H1 (cell line): ENCODE data around the gene INHBB. TPM values are rescaled to one million over a fixed set of nuclear protein-coding genes. Genes with fewer than 3 reads are reported as not detected.

Experiments
- CTCF ChIA-PET: fragments of 300-600 bp; sonication (Branson Sonifier 250); formaldehyde crosslinking; loops from one replicate; lab custom pipeline; 2021; ENCODE audit not compliant: partially characterized antibody; lab: Charles Lee
- POLR2A ChIA-PET: fragments of 300-600 bp; sonication (Branson Sonifier 250); formaldehyde crosslinking; loops from one replicate; lab custom pipeline; 2021; ENCODE audit warnings: inconsistent platforms; ENCODE audit not compliant: partially characterized antibody; lab: Charles Lee
- DNase-seq, 2 experiments: peaks; one replicate each; pipeline versions ENCODE4 v3.0.0 to v3.0.0-alpha.2; 2010 to 2022; ENCODE audit warnings: low spot score in 2 of 2, low read depth in 1 of 2, mixed read lengths in 1 of 2
- FAIRE-seq: peaks from 2 replicates; lab custom pipeline; 2011; peaks lifted over from hg19 to GRCh38; lab: Jason Lieb, UNC
- H2AFZ ChIP-seq: 2 replicates; pipeline ENCODE4 v1.8.1; 2012; ENCODE audit warnings: low read length, inconsistent platforms
- H2AK5ac ChIP-seq: 2 replicates; pipeline ENCODE4 v1.6.1; 2013; ENCODE audit warnings: low read depth, low read length
- H2BK120ac ChIP-seq: replicated peaks from 2 replicates; pipeline ENCODE3; 2013; ENCODE audit warnings: low read depth, low read length, inconsistent platforms
- H2BK12ac ChIP-seq: 2 replicates; pipeline ENCODE4 v1.6.1; 2013; ENCODE audit warnings: low read depth, low read length
- H2BK15ac ChIP-seq: 2 replicates; pipeline ENCODE4 v1.6.1; 2013; ENCODE audit warnings: low read length
- H2BK20ac ChIP-seq: 2 replicates; pipeline ENCODE4 v1.6.1; 2013; ENCODE audit warnings: low read length
- H2BK5ac ChIP-seq: 2 replicates; pipeline ENCODE4 v1.6.1; 2013; ENCODE audit warnings: low read depth, low read length
- H3K14ac ChIP-seq: 2 replicates; pipeline ENCODE4 v1.6.1; 2013; ENCODE audit warnings: inconsistent platforms; ENCODE audit not compliant: insufficient read length
- H3K18ac ChIP-seq: 2 replicates; pipeline ENCODE4 v1.6.1; 2013; ENCODE audit warnings: low read length; ENCODE audit errors: extremely low read depth
- H3K23ac ChIP-seq: 2 replicates; pipeline ENCODE4 v1.6.1; 2013; ENCODE audit warnings: inconsistent platforms; ENCODE audit not compliant: insufficient read length
- H3K23me2 ChIP-seq: 2 replicates; pipeline ENCODE4 v1.6.1; 2013; ENCODE audit warnings: low read depth, low read length
- H3K27ac ChIP-seq: 2 replicates; pipeline ENCODE4 v1.6.1; 2011; ENCODE audit warnings: low read depth, low read length, inconsistent platforms
- H3K27me3 ChIP-seq, 4 experiments: replicated peaks in 1 of 4; 1 replicate in 1 of 4; 2 replicates in 3 of 4; pipeline versions ENCODE4 v1.6.1 to v1.8.1; 2011 to 2013; ENCODE audit warnings: low read length in 3 of 4, mild to moderate bottlenecking in 3 of 4, inconsistent platforms in 2 of 4, mixed read lengths in 2 of 4, moderate library complexity in 1 of 4; ENCODE audit not compliant: control insufficient read depth in 3 of 4, insufficient read depth in 3 of 4; ENCODE audit errors: extremely low read depth in 1 of 4
- H3K36me3 ChIP-seq, 4 experiments: 2 replicates each; pipeline versions ENCODE4 v1.6.1 to v1.8.1; 2011 to 2013; ENCODE audit warnings: mild to moderate bottlenecking in 4 of 4, low read length in 3 of 4, moderate library complexity in 2 of 4, control low read depth in 1 of 4, inconsistent platforms in 1 of 4; ENCODE audit not compliant: insufficient read depth in 4 of 4, control insufficient read depth in 2 of 4
- H3K4ac ChIP-seq: replicated peaks from 2 replicates; pipeline ENCODE3; 2013; ENCODE audit warnings: low read length, low read depth, mixed read lengths, inconsistent platforms; ENCODE audit not compliant: insufficient read length
- H3K4me1 ChIP-seq, 4 experiments: replicated peaks in 1 of 4; 1 replicate in 1 of 4; 2 replicates in 3 of 4; pipeline versions ENCODE4 v1.6.1 to v1.8.1; 2011 to 2013; ENCODE audit warnings: low read length in 3 of 4, inconsistent platforms in 2 of 4, mixed read lengths in 1 of 4; ENCODE audit not compliant: insufficient read depth in 4 of 4, control insufficient read depth in 3 of 4
- H3K4me2 ChIP-seq, 2 experiments: 2 replicates each; pipeline versions ENCODE4 v1.6.1 to v1.8.1; 2011 to 2013; ENCODE audit warnings: low read depth in 2 of 2, low read length in 2 of 2, control low read depth in 1 of 2, inconsistent platforms in 1 of 2, mild to moderate bottlenecking in 1 of 2; ENCODE audit not compliant: insufficient read depth in 1 of 2
- H3K4me3 ChIP-seq, 4 experiments: fragments of 200-600, 300-600 bp in 1 of 4; sonication (generic), shearing (Covaris generic), sonication (Bioruptor Twin) in 1 of 4; 2 replicates each; pipeline versions ENCODE4 v1.5.1 to v1.8.1; 2011 to 2016; ENCODE audit warnings: low read length in 4 of 4, low read depth in 3 of 4, control low read depth in 2 of 4, inconsistent platforms in 2 of 4, mild to moderate bottlenecking in 2 of 4, mixed read lengths in 1 of 4, moderate library complexity in 1 of 4; ENCODE audit not compliant: insufficient read depth in 2 of 4; ENCODE audit errors: extremely low read depth in 1 of 4
- H3K56ac ChIP-seq: replicated peaks from 2 replicates; pipeline ENCODE3; 2013; ENCODE audit warnings: low read depth, mild to moderate bottlenecking, mixed read lengths, low read length, inconsistent platforms; ENCODE audit not compliant: insufficient read length
- H3K79me1 ChIP-seq: 2 replicates; pipeline ENCODE4 v1.6.1; 2013; ENCODE audit warnings: low read depth, low read length, control low read depth
- H3K79me2 ChIP-seq, 2 experiments: 2 replicates each; pipeline versions ENCODE4 v1.6.1 to v1.8.1; 2012 to 2013; ENCODE audit warnings: low read length in 2 of 2, mild to moderate bottlenecking in 2 of 2, inconsistent platforms in 1 of 2; ENCODE audit not compliant: insufficient read depth in 2 of 2, control insufficient read depth in 1 of 2
- H3K9ac ChIP-seq, 4 experiments: replicated peaks in 1 of 4; 1 replicate in 1 of 4; 2 replicates in 3 of 4; pipeline versions ENCODE4 v1.6.1 to v1.8.1; 2011 to 2013; ENCODE audit warnings: low read depth in 3 of 4, low read length in 3 of 4, control low read depth in 2 of 4, mild to moderate bottlenecking in 2 of 4, moderate library complexity in 2 of 4, inconsistent platforms in 1 of 4; ENCODE audit errors: extremely low read depth in 1 of 4
- H3K9me3 ChIP-seq, 2 experiments: 2 replicates each; pipeline versions ENCODE4 v1.6.1 to v1.8.1; 2012 to 2013; ENCODE audit warnings: mild to moderate bottlenecking in 2 of 2, moderate library complexity in 2 of 2, control low read depth in 1 of 2, inconsistent platforms in 1 of 2, low read depth in 1 of 2, low read length in 1 of 2, mixed read lengths in 1 of 2; ENCODE audit not compliant: insufficient read depth in 2 of 2
- H4K20me1 ChIP-seq, 2 experiments: replicated peaks in 1 of 2; 2 replicates each; pipeline versions ENCODE3 to v1.8.1; 2011 to 2013; ENCODE audit warnings: inconsistent platforms in 2 of 2, low read length in 2 of 2, mild to moderate bottlenecking in 1 of 2; ENCODE audit not compliant: insufficient read depth in 2 of 2, control insufficient read depth in 1 of 2
- H4K5ac ChIP-seq: 2 replicates; pipeline ENCODE4 v1.6.1; 2013; ENCODE audit warnings: low read length, low read depth, mixed read lengths, inconsistent platforms; ENCODE audit not compliant: insufficient read length
- H4K8ac ChIP-seq: 2 replicates; pipeline ENCODE4 v1.8.0; 2013; ENCODE audit warnings: mild to moderate bottlenecking, moderate library complexity, low read length, inconsistent platforms; ENCODE audit not compliant: insufficient read depth; ENCODE audit errors: extremely low read depth
- H4K91ac ChIP-seq: replicated peaks from 2 replicates; pipeline ENCODE3; 2013; ENCODE audit warnings: low read length, mixed read lengths, inconsistent platforms; ENCODE audit not compliant: insufficient read length
- BACH1 ChIP-seq: IDR thresholded peaks from 2 replicates; pipeline ENCODE4 v1.6.1; 2012; ENCODE audit warnings: low read length, improper control_type of control experiment
- CTBP2 ChIP-seq: IDR thresholded peaks from 2 replicates; pipeline ENCODE4 v1.7.0; 2011; ENCODE audit warnings: borderline replicate concordance, mild to moderate bottlenecking, moderate library complexity, mixed read lengths, low read length; ENCODE audit not compliant: insufficient read depth, insufficient read length
- EP300 ChIP-seq, 2 experiments: IDR thresholded peaks; 1 replicate in 1 of 2; 2 replicates in 1 of 2; pipeline ENCODE4 v1.6.1; 2011 to 2012; ENCODE audit warnings: low read depth in 2 of 2, low read length in 2 of 2, mild to moderate bottlenecking in 2 of 2, borderline replicate concordance in 1 of 2, inconsistent platforms in 1 of 2, moderate library complexity in 1 of 2
- SAP30 ChIP-seq: fragments of 300-600 bp; sonication (generic); IDR thresholded peaks from 2 replicates; pipeline ENCODE4 v1.7.1; 2012; ENCODE audit warnings: low read length, moderate library complexity, mild to moderate bottlenecking, inconsistent platforms; ENCODE audit not compliant: insufficient read depth, insufficient replicate concordance
- SP4 ChIP-seq: IDR thresholded peaks from 2 replicates; pipeline ENCODE4 v1.6.1; 2012; ENCODE audit warnings: low read length, inconsistent platforms
- TAF7 ChIP-seq: optimal IDR thresholded peaks from 2 replicates; pipeline ENCODE3; 2011; ENCODE audit warnings: low read depth, mild to moderate bottlenecking, inconsistent platforms, low read length, moderate library complexity, borderline replicate concordance
- WGBS, 2 experiments: shearing (Covaris generic) in 1 of 2; methylation state at CpG; one replicate each; pipeline versions ENCODE4 v1.1.6 to v1.1.7; 2013 to 2015; ENCODE audit warnings: low lambda C conversion rate in 2 of 2, mixed read lengths in 2 of 2, inconsistent platforms in 1 of 2, low coverage in 1 of 2, missing lambda C conversion rate in 1 of 2; ENCODE audit not compliant: insufficient replicate concordance in 2 of 2, insufficient coverage in 1 of 2, insufficient read length in 1 of 2; ENCODE audit errors: extremely low coverage in 1 of 2, missing lambda C conversion rate in 1 of 2; 5-methylcytosine and 5-hydroxymethylcytosine counted together
- polyA plus RNA-seq, 7 experiments: library from polyadenylated mRNA; depleted of rRNA in 3 of 7; stranded (reverse) in 5 of 7; unstranded in 2 of 7; fragments of >200 nt in 5 of 7; fragments of 200-250 nt in 2 of 7; gene quantifications; 1 replicate in 5 of 7; 2 replicates in 1 of 7; 4 replicates in 1 of 7; pipeline versions ENCODE4 v1.2.1 to v1.2.3, GENCODE V29; 2011 to 2013; ENCODE audit warnings: missing spikeins in 2 of 7, mixed read lengths in 2 of 7
- total RNA-seq: library from RNA; stranded (reverse); fragmentation: NEBNext Ultra II Directional; extraction: Animal tissue kit (Norgen Biotek cat#: 25700); gene quantifications from 2 replicates; pipeline ENCODE4 v1.2.1, GENCODE V29; 2021
- TF ChIP-seq, protein P1 (sequence below): IDR thresholded peaks from 2 replicates; pipeline ENCODE4 v1.6.1; 2012; ENCODE audit warnings: inconsistent platforms

The INHBB gene
- total and polyA plus RNA-seq, 2 of the 8 experiments (the other 6 are each of a cell fraction or from before 2014, with no cell fraction given), result 0.30 to 0.32 TPM

GRCh38 chr2:120362926-120363325, 17.0 kb downstream of the INHBB start:
- Histone ChIP-seq H3K4ac (no peak overlapping the region), H3K18ac (no peak overlapping the region), H2AK5ac (no peak overlapping the region), H3K23ac (no peak overlapping the region), H4K91ac (no peak overlapping the region), H3K79me1 (no peaks in the 10 kb centered on the region), H4K5ac (no peak overlapping the region), H3K9ac (no peak overlapping the region), H2AFZ (no peak overlapping the region), H2BK12ac (0 out of 2 replicates have a peak overlapping the region, but pooled peaks have one; percentile 53), H3K9me3 (no peaks in the 10 kb centered on the region), H2BK20ac (no peak overlapping the region), H3K27ac (no peak overlapping the region), H3K27me3 (peaks cover 0 to 4% (median 1%) of the 10 kb centered on the region in 4 experiments; a peak in 3 of 7 replicates), H3K4me3 (no peak overlapping the region), H3K36me3 (no peaks in the 10 kb centered on the region), H2BK120ac (no peak overlapping the region), H2BK15ac (0 out of 2 replicates have a peak overlapping the region, but pooled peaks have one; percentile 98), H4K20me1 (no peaks in the 10 kb centered on the region), H3K4me2 (no peak overlapping the region), H3K56ac (no peak overlapping the region), H3K14ac (no peak overlapping the region), H4K8ac (no peak overlapping the region), H3K4me1 (no peaks in the 10 kb centered on the region), H3K23me2 (no peaks in the 10 kb centered on the region), H3K79me2 (no peaks in the 10 kb centered on the region), H2BK5ac (no peak overlapping the region; the same call in 1 of the 2 replicates)
- DNase-seq (no peak), FAIRE-seq (no peak)
- ChIA-PET CTCF (interaction anchor here (1.2 kb wide), 1 partner anchor 9 kb away, joined by 3 read pairs; no protein-coding TSS in a partner anchor), POLR2A (no interaction called here)
- no peak for TF ChIP-seq TAF7
- no peak for TF ChIP-seq EP300 (IDR thresholded peaks at IDR 0.05; ENCODE audit: borderline replicate concordance in 1 of 2, low read depth in 2 of 2, low read length in 2 of 2)
- TF ChIP-seq, protein P1, sequence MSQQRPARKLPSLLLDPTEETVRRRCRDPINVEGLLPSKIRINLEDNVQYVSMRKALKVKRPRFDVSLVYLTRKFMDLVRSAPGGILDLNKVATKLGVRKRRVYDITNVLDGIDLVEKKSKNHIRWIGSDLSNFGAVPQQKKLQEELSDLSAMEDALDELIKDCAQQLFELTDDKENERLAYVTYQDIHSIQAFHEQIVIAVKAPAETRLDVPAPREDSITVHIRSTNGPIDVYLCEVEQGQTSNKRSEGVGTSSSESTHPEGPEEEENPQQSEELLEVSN, result no peak
- TF ChIP-seq BACH1, result no peak
- TF ChIP-seq CTBP2, result no peak
- TF ChIP-seq SAP30, result no peak
- TF ChIP-seq SP4, result no peak
- WGBS, 2 experiments, result 84% methylated on average over 11 of the region's 11 CpGs; no CpG with 5 or more reads in 1 of the 2 experiments
